GM18520 (cell line): ENCODE results near the gene EFS.

ENCODE experiments used
- ATAC-seq: cut with Tn5 transposase; IDR thresholded peaks from one replicate; pipeline ENCODE4 v1.9.1; 2021; ENCODE audit not compliant: unreplicated experiment

The EFS gene

GRCh38 chr14:23379366-23380196 is 14.6 kb upstream of the EFS start:
- no peak for ATAC-seq

DNA sequence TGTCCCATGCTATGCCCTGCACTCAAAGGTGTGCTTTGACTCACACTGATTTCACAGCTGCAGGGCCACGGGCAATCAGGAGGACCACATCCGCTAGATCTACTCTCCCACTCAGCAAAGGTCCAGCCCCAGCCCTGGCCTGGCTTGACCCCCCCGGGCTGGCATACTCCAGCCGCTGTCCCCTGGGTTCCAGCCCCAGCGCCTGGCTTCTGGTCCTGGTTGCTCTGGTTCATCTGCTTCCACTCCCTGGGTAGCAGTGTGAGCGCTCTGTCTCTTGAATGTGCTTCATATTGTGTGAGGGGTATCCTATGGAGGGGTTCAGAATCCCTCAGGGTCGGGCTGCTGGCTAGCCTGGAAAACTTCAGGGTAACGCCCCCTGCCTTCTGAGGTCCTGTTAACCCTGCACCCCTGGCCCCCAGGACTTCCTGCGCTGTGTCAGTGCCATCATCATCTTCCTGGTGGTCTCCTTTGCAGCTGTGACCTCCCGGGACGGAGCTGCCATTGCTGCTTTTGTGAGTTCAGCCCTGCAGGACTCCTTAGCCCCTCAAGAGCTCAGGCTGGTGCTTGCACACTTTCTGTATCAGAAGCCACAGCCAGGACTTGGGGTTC is 13.7 kb upstream of the EFS start:
- ATAC-seq: no peak

DNA sequence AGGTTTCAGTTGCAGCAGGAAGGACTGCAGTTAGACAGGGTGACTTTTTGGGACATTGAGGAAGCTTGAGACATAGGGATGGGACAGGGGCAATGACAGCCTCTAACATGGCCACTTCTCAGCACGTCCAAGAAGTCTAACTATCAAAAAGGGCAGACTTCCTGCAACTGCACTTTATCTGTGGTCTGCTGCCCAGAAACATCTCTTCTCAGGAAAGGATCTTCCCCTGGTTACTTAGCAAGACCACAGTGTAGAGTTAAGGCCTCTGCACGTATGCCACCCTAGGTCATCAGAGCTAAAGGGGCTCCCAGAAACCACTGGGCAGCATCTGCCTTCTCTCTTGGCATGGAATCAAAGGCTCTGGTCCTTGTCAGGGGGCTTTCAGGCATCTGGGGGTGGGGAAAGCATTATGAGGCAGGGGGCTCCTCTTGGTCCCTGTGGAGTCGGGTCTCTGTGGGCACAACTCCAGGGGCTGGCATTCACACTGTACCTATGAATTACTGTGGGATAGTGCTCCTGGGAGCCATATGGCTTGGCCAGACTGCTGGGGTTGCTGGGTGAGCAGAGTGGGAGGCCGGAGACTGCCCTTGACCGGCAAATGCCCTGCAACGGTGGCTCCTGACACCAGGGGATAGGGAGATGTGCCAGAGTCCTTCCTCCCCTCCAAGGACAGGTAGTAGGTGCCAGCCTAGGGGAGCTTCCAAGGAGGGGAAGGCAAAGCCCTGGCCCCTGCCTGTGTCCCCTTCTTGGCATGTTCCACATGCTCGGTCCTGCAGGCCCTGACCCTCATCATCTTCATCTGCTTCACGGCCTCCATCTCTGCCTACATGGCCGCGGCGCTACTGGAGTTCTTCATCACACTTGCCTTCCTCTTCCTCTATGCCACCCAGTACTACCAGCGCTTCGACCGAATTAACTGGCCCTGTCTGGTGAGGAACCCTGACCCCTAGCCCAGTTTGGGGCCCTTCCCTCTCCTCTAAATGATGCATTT is 12.9 kb upstream of the EFS start:
- no peak for ATAC-seq

GRCh38 chr14:23377198-23377550 is 12.2 kb upstream of the EFS start:
- ATAC-seq: no peak

- ATAC-seq: no peak
Measured at GRCh38 chr14:23376482-23377197, 11.7 kb upstream of the EFS start, which contains the start of gene CMTM5. Gene CMTM5, plus strand, starts transcription at chr14:23377046. Its CDS starts 206 bp downstream, at chr14:23377252.

- ATAC-seq: no peak
Measured at GRCh38 chr14:23375527-23376251, 10.7 kb upstream of the EFS start.

DNA sequence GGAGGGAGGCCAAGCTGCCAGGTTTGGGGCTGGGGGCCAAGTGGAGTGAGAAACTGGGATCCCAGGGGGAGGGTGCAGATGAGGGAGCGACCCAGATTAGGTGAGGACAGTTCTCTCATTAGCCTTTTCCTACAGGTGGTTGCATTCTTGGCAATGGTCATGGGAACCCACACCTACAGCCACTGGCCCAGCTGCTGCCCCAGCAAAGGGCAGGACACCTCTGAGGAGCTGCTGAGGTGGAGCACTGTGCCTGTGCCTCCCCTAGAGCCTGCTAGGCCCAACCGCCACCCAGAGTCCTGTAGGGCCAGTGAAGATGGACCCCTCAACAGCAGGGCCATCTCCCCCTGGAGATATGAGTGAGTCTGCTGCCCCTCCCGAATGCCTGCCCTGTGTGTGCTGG is 8.1 kb upstream of the EFS start:
- no peak for ATAC-seq

DNA sequence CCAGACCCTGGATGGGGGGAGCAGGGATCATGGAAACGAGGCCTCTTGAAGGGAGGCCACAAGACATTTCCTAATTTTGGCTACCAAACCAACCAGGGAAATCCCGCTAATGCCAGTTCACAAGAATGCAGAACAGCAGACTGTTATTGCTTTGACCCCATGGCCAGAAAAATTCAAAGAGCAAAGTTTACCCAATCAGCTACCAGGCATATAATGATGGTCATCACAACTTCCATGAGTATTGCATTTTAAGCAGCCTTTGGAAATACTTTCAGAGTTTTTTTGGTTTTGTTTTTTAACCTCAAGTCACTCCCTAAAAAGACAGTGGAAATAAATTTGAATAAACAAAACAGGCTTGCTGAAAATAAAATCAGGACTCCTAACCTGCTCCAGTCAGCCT is 7.5 kb upstream of the EFS start, which contains the start of gene IL25:
Gene IL25 (plus strand): TSS at position 301 of the 400 bp plus-strand sequence.
- ATAC-seq: no peak

DNA sequence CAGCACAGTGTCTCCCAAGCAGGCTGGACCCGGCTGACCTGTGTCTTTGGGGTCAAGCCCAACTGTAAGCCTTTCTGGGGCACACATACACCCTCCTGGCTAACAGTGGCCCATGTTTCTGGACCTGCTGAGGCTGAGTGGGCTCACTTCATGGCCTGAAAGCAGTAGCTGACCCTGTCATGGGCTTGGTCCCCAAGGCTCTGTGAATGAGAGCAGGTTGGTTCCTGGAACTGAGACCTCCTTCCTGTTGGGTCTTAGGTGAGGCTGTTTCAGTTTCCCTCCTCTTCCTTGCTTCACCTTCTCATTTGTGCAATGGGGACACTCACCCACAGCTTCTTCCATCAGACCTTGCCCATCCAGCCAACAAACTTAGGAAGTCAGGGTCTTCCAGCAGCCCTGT is 6.9 kb upstream of the EFS start:
- ATAC-seq: no peak

DNA sequence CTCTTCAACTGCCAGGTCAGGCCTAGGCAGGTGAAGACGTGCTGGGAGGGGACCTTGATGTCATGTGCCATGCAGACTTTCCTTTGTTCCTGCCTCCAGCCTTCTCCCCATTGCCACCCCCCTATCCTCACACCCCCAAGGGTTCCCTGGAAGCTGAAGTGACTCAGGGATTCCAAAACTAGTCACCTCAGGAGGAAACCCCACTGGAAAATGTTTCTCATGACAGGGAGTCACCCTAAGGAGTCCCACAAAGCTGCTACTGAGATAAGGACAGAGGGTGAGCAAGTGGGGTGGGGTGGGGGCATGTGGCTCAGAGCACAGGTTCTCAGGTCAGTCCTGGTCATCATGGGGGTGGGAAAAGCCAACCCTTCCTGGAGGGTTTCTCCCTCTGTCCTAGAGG is 5.2 kb upstream of the EFS start:
- no peak for ATAC-seq

DNA sequence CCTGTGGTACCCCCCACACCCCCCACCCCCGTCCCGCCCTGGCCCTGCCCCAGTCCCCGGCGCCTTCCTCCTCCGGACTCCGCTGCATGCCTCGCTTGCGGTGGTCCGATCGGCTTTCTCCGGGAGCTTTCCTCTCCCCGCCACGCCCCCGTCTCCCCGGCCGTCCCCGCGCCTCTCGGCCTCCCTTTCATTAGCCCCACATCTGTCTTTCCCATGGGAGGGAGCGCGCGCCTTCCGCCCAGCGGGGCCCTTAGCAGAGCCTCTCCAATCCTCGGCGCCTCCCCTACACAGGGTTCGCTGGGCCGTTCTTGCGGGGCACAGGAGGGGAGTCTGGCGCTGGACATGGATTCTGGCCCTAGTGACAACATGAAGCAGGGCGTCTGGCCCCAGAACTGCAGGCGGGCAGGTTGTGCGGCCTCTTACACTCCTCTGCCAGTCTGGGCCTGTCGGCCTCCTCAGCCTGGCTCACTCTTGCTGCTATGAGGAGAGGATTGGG is 1.5 kb upstream of the EFS start:
- ATAC-seq: no peak

GRCh38 chr14:23365732-23366425 is 907 bp upstream of the EFS start:
- no peak for ATAC-seq

DNA sequence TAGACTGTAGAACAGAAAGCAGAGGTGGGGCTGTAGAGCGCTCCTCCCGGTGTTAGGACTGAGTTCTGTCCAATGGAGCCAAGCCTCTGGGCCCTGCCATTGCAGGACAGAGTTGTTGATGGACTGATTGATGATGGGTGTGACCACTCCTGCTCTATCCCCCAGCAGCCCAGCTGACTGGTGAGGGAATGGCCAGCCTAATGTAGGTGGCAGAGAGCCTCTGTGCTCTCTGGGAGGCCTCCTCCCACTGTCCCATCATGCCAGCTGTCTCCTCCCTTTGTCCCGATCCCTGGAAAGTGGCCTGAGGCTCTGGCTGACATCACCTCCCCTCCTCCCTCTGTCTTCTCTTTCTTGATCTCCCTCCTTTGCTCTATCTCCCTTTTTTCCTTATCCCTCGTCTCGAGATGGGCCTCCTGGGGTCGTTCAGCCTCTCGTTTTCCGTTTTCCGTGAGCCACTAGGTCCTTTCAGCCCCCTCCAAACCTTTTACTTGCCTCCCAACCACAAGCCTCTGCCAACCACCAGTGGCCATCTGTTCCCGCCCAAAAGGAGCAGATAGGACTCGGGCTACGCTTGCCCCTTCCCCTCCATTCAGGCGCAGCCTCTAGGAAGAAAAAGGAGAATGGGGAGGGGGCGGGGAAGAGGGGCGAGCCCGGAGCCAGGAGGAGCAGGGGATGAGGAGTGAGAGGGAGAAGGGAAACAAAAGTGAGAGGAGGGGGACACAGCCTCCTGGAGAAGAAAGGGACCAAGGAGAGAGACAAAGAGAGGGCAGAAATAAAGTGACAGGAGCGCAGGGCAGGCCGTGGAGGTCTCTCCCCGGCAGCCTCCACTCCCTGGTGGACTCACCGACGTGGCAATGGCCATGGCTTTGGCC is 572 bp downstream of the EFS start:
- no peak for ATAC-seq

GRCh38 chr14:23362200-23362599 is 2.8 kb downstream of the EFS start:
- ATAC-seq: no peak

- ATAC-seq: no peak
Measured at GRCh38 chr14:23361763-23362162, 3.2 kb downstream of the EFS start.

- ATAC-seq: no peak
Measured at GRCh38 chr14:23361320-23361719, 3.7 kb downstream of the EFS start.

GRCh38 chr14:23360496-23360895 is 4.5 kb downstream of the EFS start:
- no peak for ATAC-seq

DNA sequence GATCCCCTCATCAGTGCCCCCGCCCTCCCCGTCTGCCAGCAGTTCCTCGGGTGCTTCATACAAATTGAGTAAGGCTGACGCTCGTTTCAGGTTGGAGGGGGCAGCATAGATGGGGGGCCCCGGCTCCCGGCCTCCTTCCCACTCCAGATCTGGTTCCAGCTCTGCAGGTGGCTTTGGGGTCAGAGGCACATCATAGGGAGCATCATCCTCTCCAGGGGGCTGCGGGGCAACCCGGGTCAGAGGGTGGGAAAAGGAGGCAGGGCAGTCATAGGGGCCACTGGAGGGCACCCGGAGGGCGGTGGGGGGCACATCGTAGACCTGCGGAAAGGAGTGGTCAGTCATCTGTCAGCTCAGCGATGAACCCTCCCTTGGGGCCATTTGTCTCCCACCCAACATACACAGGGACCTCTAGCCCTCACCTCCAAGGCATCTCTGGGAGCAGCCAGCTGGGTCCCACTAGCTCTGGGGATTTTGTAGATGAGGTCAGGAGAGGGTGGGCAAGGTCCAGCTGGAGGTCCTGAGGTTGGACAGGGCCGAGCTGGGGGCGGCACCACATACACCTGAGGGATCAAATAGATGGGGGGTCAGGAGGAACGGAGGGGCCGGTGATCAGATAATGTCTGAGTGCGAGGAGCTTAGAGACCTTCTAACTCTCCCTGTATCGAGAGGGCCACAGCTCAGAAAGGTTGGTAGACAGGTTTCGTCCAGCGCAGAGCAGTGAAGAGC is 5.1 kb downstream of the EFS start:
- ATAC-seq: no peak
